Sigmoid colon (tissue), 4 donors: ENCODE results near the gene RBM28.

Source experiments
- CTCF ChIP-seq, 4 experiments: fragments of 450-650 bp in 3 of 4; fragments of 200-600 bp in 1 of 4; IDR thresholded peaks; one replicate each; pipeline ENCODE4 v1.5.1; 2016 to 2019; ENCODE audit warnings: antibody characterized with exemption in 4 of 4, mild to moderate bottlenecking in 3 of 4, moderate library complexity in 2 of 4
- POLR2AphosphoS5 ChIP-seq, 4 donors: sonication (generic); formaldehyde crosslinking; IDR thresholded peaks; one replicate each; pipeline ENCODE4 v1.6.1; 2017; ENCODE audit warnings: antibody characterized with exemption in 4 of 4

DNA sequence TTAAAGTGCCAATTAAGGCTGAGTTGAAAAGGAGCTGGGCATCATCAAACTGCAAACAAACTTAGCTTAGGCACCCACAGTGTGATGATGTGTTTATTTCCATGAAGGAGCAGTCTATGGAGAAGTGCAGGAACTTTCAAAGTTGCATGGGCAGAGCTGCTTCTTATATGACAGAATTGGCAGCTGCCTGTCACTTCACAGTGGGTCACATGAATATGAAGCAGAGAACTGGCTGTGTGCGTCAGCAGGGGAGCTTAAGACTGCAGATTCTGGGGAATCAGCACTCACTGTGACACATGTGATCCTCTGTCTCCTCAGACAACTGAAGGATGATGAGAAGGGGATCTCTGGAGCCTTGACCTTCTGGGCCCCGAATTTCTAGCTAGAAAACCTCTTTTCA, 36.6 kb downstream of the RBM28 start:
- TF ChIP-seq CTCF (IDR thresholded peaks at IDR 0.05) (no peak), POLR2AphosphoS5 (IDR thresholded peaks at IDR 0.05) (no peak)
